IPS DF 19.7 (cell line): ENCODE results near the gene GALR2.
"Not testable (repeated sequence)": the region's sequence is repeated elsewhere in the genome, so short reads cannot be mapped to it uniquely, and the experiment has no call there.

Experiments used
- DNase-seq: peaks from one replicate; pipeline ENCODE4 v3.0.0-alpha.2; 2013; ENCODE audit warnings: low read depth, low spot score

The GALR2 gene

DNA sequence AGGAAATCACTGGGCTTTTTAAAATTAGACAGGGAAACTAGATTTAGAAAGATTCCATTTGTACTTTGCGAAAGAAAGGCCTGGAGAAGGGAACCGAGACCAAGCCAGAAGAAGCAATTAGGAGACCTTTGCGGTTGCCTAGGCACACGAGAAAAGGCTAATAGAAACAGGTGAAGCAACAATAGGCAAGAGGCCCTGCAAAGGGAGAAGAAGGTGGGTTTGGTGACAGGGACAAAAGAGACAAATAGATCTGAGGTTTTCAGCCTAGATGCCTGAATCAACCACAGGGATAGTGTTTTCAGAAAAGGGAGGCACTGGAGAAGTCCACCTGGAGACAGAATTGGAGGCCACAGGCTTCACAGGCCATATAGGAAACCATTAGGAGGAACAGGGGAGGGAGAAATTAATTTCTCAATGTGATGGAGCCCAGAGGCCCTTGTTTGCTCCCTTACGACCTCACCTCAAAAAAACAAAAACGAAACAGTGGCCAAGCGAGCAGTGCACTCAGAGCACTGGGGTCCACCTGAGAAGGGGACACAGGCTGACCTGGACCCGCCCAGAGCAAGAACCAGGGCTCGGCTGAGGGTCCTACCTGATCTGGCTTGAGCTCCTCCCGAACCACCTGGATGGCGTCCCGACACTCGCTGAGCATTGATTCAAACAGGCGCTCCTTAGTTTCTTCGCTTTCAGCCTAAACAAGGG is 24.6 kb upstream of the GALR2 start:
- DNase-seq = no peak

DNA sequence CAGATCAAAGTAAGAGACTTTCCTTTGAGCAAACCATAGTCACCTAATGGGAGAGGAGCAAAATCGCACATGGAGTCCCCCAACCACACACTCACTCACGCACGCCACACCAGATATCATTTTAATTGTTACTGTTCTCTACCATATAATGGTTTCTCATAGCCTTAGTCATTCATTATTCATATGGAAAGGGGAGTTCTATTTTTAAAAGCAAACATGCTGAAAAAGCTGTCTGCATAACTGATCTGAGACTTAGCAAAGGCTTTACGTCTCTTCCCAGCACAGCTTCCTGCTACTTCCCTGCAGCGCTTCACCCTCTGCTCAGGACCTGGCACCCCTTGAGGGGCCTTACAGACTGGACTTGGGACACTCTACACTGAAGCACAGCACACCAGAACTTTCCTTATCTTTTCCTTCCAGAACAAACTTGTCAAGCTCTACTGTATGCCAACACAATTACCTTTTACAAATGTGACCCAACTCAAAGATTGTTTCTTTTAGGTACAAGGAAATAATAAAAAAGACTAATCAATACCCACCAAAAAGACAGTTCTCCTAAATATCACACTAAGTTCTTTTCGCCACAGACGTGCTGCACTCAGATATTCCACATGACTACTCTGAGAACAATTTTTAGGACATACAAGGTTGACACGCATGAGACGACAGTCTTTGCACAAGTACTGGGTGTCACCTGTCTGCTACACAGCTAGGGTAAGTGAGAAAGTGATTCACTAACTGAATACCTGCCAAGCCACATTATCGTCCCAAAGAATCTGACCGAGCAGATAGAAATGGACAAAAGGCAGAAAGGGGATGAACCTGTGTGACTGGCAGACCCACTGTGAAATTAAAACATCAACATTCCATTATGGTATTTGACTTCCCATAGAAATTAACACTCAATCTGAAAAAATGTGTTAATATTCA is 23.8 kb upstream of the GALR2 start:
- no peak for DNase-seq

DNA sequence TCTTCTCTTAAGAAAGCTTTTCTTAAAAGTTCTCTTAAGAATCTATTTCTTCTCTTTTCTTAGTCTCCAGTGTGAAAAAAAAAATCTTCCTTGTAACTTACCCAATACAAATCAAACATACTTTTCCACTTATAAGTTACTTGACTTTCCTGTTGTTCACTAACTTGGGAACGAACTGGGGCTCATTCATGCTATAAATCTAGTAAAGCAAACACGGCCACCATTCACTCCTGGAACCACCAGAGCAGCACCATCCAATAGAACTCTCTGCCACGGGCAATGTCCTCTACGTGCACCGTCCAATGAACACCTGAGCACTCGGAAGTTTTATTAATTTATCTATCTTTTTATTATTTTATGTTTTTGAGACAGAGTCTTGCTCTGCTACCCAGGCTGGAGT is 23.0 kb upstream of the GALR2 start:
- no peak for DNase-seq

DNA sequence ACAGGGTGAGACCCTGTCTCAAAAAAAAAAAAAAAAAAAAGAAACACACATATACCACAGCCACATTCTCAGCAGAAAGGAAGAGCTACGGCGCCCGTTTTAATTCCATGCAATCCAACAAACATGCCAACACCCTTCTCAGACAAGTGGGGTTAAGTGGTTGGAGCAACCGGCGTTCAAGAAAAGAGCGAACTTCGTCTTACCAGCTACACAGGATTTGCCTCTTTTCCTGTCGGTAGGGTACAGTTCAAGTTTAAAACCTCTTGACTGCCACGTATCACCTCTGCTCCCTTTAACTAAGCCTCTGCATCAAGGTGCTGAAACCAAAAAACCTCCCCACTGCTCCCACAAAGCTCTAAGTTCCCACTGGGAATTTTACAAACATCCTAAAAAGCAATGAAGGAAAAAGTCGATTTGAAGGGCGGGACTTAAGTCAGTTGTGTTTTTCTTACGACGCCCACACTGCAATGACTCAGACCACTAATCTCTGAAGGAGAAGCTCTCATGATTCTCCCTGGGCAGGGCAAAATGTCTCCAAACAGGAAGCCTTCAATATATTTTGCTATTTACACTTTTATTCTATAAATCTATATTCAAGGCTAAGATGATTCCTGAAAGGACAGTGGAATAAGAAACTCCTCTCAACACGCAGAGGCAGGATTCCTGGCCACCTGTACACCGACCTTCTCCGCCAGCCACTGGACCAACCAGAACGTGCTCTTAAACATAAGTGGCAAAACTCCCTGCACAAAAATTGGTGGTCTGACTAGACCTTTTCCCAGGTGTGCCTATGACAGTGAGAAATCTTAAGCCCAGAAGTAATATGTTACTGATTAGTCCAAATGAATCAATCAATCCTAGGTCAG is 21.1 kb upstream of the GALR2 start:
- no peak for DNase-seq

DNA sequence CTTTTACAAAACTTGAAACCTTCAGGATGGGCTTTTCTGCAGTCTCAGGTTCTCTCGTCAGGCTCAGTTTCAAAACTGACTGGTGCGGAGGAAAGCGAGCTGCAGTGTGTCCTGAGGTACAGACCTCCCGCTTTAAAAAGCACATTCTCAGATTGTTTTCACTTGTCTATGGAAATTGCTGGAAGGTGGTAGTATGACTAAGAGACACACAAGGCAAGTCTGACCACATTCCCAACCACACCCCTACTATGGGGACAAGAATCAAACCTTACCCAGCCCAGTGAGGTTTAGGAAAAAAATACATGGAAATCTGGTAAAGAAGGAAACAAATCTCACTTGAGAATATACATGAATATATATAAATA is 20.5 kb upstream of the GALR2 start:
- no peak for DNase-seq

DNA sequence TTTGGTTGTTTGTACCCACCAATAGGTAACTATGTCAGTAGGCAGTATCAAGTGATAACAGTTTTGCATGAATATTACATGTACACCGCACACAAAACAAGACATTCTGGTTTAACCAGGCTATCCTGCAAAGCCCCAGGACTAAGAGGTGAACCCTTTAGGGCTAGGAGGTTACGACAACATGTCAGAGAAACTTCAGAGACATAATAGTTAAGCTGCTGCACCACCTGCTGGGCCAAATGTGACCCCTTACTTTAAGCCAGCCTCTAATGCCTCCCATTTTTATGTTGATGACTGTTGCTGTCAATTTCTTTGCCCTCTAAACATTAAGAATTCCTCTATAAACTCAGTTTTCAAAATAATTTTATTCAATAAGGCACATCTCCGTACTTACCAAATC is 17.7 kb upstream of the GALR2 start:
- DNase-seq = no peak

DNA sequence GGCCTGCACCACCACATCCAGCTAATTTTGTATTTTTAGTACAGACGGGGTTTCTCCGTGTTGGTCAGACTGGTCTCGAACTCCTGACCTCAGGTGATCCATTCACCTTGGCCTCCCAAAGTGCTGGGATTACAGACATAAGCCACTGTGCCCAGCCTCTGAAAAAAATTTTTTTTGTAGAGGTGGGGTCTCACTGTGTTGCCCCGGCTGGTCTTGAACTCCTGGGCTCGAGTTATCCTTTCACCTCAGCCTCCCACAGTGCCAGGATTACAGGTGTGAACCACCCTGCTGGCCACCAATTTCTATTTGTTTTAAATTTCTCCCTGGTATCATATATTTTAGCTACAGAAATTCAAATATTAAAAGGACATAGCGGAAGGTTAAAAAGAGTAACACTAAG is 16.3 kb upstream of the GALR2 start:
- not testable (repeated sequence) for DNase-seq

DNA sequence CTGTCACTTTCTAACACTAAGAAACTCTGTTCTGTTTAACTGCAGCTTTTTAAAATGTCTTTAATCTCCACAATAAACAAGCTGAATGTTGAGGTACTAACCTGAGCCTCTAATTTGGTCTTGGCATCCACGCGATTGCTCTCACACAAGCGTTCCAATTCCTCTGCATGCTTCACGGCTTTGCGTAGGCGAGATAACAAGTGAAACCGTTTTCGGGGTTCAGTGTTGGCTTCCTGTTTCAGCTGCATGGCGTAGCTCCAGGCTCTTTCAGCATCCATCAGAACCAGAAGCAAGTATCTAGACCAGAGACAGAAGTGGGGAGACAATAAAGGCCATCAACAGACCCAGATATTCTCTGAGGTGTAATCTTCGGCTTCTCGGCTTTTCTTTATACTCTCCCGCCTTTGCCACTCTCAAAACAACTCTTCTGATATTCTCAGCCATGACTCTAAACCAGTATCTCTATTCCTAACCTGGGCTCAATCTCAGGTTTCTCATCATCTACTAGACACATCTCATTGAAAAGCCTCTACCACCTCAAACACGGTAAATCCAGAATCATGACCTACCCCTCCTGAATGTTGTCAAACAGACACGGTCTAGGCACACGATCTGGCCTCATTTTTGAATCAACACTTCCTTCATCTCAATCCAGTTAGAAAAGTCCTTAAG is 10.6 kb upstream of the GALR2 start:
- DNase-seq = no peak

DNA sequence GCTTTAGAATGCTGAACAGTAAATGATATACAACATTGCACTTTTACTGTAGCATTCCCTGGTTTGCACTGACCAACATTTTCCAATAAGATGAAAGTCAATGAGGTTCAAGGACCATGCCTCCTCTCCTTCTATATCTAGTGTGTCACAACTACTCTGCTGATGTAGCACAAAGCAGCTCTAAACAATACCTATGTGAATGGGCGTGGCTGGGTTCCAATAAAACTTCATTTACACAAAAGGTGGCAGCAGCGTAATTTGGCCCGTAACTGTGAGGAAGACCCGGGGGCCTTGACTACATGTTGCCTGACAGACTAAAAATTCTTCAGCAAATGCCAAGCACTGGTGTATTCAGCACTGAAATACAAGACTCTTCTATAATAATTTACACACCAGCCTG is 8.8 kb upstream of the GALR2 start:
- DNase-seq = no peak

DNA sequence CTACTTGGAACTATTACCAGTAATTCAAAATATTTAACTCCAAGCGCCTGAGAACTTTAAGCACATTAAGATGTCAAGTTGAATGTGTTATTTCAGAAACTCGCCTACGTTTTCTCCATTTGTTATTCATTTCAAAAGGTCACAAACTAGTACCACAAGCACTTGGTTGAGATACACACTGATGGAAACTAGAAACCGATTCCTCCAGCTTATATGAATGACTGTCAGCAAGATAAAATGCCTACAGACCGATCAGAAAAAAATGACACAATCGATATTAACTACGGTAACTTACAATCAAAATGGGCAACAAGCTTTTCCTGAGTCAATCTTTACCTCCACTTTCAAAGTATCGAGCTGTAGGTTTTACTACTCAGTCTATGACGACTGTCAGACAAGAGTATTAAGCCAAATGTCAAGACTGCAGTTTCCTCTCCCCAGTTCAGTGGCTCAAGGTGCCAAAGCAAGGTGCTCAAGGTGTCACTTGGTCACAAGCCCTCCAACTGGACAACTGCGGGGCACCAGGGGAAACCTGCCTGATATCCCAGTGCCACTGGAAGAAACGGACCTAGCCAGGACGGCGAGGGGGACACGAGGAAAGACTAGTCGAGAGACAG is 2.9 kb upstream of the GALR2 start:
- no peak for DNase-seq

DNA sequence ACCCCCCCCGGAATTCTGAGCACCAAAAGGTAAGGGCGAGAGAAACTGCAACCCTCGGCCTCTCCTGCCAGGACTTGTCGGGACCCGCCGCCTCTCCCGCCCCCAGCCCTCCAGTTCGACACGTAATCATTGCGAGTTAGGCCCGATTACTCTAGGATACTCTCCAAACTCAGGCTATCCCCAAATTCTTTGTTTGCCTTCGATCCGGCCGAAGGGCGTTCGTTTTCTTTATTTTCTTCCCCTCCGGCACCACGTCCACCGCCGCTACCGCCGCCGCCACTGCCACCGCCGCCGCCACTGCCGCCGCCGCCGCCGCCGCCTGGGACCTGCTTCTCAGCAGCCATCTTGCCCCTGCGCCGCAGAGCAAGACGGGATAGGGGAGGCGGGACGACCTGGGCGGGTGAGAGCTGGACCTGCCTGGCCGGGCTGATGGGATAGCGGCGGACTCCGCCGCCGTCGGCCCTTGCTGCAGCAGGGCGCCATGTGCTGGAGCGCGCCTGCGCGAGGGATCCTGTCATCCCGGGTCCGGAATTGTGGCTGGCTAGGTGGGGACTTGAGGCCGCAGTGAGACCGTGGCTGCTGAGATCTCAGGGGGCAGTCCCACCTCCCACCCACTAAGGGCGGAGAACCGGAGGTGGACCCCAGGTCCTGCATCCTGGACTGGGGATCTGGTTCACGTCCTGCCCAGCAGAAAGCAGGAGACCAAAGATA is 2.3 kb upstream of the GALR2 start, which contains the start of gene SRP68:
SRP68 (minus strand) TSS at position 370 of the 711 bp plus-strand sequence; CDS start at position 344, 26 bp downstream.
- DNase-seq = peak; percentile 54

DNA sequence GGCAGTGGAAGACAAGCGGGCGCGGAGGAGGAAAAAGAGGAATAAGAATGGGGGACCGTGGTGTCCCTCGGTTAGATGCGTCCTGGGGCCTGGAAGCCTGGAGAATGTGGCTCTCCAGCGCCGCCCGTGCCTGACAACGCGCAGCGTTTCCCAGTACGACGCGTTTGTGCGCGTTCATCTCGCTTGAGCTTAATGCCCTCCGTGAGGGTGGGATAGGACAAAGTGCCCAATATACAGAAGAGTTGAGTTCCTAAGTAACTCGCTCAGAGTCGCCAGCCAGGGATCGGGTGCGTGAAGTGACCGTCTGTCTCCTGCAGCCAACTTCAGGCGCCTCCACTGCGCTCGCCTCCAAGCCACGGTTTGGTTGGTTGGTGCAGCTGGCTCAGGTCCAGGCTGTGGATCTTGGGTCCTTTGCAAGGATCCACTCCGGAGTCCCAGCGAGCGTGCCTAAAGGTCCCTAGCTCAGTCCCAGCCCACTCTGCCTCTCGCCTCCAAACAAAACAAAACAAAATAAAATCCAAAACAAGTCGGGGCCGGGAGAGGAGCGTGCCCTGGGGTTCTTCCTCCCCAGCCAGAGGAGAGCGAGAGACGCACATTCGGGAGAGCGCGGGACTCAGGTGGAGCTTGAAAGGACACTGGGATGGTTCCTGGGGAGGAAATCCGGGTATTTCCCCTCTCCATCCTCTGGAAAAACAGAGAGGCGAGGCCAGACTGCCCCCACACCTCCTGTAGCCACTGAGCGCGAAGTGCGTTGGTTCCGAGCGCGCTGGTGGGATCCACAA is 974 bp downstream of the GALR2 start:
- no peak for DNase-seq

DNA sequence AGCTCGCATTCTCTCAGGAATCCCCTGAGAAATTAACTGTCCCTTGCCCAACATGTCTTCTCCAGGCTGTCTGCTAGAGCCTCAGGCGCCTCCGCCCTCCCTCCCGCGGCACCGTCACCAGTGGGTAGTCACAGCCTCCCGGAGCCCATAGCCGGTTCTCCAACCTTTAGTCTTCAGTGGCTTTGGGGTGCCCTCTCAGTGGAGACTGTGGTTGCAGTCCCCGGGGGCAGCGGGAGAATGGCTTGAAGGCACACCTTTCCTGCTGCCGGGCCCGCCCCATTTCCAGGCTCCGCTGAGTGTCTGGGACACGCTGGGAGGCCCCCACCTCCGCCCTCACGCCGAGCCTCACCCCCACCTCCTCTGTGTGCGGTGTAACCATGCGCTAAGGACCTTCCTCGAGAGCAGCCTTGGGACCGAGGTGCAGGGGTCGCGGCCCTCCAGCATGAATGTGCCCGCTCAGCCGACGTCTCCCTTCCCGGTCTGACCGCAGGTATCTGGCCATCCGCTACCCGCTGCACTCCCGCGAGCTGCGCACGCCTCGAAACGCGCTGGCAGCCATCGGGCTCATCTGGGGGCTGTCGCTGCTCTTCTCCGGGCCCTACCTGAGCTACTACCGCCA is 1.7 kb downstream of the GALR2 start:
- no peak for DNase-seq

DNA sequence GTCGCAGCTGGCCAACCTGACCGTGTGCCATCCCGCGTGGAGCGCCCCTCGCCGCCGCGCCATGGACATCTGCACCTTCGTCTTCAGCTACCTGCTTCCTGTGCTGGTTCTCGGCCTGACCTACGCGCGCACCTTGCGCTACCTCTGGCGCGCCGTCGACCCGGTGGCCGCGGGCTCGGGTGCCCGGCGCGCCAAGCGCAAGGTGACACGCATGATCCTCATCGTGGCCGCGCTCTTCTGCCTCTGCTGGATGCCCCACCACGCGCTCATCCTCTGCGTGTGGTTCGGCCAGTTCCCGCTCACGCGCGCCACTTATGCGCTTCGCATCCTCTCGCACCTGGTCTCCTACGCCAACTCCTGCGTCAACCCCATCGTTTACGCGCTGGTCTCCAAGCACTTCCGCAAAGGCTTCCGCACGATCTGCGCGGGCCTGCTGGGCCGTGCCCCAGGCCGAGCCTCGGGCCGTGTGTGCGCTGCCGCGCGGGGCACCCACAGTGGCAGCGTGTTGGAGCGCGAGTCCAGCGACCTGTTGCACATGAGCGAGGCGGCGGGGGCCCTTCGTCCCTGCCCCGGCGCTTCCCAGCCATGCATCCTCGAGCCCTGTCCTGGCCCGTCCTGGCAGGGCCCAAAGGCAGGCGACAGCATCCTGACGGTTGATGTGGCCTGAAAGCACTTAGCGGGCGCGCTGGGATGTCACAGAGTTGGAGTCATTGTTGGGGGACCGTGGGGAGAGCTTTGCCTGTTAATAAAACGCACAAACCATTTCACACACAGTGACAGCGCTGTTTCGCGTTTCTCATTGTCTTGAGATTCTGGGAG is 2.4 kb downstream of the GALR2 start:
- no peak for DNase-seq

DNA sequence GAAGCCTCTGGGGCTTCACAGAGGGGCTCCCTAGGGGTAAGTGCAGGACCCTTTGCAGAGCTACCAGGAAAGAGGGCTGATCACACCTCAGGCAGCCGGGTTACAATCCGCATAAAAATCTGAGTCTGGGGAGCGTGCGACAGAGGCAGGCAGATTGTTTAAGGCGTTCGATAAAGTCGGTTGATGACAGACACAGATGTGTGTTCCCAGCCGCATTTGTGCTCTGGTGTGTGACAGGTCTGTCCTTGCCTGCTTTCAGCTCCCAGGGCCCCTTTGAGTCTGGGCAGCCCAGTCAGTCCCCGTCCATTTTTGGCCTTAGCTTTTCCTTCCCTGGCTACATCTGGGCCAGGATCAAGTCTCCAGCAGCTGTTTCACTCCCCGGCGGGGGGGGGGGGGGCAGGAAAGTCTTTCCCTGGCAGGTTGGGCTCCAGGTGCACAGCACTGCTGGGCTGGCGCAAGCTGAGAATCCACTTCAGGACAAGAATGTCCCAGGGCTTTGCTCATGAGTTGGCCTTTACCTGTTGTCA is 3.1 kb downstream of the GALR2 start:
- DNase-seq = no peak

DNA sequence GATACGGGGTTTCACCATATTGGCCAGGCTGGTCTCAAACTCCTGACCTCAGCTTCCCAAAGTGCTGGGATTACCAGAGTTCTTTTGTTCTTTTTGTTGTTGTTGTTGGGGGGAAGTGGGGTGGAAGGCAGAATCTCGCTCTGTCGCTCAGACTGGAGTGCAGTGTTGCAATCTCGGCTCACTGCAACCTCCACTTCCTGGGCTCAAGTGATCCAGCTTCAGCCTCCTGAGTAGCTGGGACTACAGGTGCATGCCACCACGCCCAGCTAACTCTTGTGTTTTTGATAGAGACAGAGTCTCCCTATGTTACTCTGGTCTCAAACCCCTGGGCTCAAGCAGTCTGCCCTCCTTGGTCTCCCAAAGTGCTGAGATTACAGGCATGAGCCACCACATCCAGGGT is 3.8 kb downstream of the GALR2 start:
- DNase-seq = not testable (repeated sequence)

DNA sequence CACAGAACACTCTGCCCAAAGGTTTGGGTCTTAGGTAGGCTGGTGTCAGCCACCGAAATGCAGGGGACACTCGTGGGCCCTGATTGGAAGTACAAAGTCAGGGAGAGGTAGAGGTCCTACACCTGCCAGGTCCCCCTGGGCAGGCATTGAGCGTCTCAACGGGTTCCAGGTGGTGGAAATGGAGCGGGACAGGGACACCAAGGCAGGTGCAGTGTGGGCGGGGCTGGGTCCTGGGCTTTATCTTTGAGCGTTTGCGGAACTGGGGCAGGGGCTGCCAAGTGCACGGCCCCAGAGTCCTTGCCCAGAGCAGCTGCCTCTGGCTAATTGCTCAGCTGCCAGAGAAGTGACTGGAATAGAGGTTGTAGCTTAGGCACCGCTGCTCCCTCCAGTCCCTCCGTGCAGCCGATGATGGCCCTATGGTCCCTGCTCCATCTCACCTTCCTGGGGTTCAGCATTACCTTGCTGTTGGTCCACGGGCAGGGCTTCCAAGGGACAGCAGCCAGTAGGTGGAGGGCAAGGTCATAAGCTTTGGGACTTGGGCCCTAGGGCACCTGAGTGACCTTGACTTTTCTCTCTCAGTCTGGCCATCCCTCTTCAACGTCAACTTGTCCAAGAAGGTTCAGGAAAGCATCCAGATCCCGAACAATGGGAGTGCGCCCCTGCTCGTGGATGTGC is 4.4 kb downstream of the GALR2 start, which contains the start of gene ZACN:
ZACN (plus strand) TSS at position 323 of the 675 bp plus-strand sequence; CDS start at position 406, 83 bp downstream.
- DNase-seq = no peak
